Fibroblast of skin of right biceps (primary cell): ENCODE results near the gene TALDO1.
"Not testable (repeated sequence)": the region's sequence is repeated elsewhere in the genome, so short reads cannot be mapped to it uniquely, and the experiment has no call there.

Experiments
- DNase-seq: peaks from one replicate; pipeline ENCODE4 v3.0.0-alpha.2; 2013

The TALDO1 gene

DNA sequence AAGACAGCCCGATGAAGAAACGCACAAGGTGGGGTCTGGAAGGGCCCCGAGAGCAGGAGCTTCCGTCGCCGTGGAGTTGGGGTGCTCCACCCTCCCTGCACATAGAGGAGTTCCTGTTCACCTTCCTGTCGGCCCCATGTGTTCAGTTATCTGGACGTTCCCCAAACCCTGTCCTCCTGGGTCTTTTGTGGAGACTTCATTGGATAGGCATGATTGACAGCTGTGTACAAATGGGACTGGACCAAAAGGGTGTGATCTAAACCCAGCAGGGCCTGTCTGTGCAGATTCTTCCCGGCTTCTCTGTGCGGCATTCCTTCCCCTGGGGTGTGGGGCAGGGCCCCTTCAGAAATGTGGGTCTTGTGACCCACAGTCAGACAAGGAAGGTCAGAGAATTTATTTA, 9.4 kb upstream of the TALDO1 start:
- not testable (repeated sequence) for DNase-seq

DNA sequence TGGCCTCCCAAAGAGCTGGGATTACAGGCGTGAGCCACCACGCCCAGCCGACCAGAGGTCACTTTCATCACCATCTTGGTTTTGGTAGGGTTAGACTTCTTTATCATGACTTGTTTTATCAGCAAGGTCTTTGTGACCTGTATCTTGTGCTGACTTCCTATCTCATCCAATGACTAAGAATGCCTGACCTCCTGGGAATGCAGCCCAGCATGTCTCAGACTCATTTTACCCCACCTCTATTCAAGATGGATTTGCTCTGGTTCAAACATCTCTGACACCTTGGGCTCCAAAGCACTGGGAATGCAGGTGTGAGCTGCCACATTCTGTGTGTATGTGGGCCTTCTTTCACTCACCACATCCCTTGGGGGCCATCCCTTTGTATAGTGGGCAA, 5.1 kb upstream of the TALDO1 start:
- no peak for DNase-seq

DNA sequence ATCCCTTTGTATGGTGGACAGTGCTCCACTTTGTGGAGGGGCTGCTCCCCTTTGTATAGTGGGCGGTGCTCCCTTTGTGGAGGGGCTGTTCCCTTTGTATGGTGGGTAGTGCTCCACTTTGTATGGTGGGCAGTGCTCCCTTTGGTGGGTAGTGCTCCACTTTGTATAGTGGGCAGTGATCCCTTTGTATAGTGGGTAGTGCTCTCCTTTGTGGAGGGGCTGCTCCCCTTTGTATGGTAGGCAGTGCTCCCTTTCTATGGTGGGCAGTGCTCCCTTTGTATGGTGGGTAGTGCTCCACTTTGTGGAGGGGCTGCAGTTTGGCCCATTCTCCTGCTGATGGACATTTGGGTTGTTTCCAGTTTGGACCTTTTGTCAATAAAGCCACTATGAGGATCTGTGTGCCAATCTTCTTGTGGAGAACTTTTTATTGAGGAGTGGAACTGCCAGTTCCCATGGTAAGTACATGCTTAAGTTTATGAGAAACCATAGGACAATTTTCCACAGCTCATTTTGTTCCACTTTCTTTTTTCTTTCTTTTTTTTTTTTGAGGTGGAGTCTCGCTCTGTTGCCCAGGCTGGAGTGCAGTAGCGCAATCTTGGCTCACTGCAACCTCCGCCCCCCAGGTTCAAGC, 4.6 kb upstream of the TALDO1 start:
- DNase-seq: no peak

DNA sequence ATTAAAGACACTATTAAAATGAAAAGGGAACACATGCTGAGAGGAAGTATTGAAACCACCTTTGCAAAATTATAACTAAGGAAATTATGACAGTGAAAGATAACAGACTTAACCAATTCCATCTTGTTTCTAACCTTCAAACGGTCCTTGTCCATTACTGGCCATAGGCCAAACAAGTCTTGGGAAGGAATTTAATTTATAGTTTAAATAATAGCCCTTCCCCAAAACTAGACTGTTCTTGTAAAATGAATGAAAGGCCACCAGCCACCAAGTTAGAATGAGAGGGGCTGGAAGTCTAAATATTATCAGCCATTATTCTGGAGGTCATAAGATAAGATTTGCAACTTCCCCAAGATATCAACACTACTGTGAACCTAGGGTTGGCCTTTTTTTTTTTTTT, 1.8 kb upstream of the TALDO1 start:
- DNase-seq: no peak

DNA sequence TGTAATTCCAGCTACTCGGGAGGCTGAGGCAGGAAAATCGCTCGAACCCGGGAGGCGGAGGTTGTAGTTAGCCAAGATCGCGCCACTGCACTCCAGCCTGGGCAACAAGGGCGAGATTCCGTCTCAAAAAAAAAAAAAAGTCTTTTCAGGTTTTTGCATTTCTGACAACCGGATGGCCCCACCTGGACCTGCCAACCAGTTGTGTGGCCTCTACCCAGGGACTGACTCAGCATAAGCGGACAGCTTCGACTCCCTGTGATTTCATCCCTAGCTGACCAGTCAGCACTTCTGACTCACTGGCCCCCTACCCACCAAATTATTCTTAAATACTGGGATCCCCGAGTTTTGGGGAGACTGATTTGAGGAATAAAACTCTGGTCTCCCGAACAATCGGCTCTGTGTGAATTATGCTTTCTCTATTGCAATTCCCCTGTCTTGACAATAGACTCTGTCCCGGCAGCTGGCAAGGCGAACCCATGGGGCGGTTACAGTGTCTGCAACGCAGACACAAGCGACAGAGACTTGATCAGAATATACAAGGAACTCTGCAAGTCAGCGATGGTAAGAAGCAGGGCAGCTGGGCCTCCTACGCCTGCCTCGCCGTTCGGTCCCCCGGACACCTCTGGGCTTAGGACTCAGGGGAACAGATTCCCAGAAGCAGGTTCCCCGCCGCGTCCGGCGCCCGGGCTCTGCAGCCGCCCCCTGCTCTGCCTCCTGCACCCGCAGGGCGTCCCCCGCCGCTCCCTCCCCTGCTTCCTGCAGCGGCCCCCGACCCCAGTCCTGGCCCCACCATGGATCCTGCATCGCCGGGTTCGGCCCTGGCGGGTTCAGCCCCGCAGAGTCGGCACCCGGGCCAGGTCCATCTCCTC, 741 bp upstream of the TALDO1 start:
- DNase-seq: no peak

DNA sequence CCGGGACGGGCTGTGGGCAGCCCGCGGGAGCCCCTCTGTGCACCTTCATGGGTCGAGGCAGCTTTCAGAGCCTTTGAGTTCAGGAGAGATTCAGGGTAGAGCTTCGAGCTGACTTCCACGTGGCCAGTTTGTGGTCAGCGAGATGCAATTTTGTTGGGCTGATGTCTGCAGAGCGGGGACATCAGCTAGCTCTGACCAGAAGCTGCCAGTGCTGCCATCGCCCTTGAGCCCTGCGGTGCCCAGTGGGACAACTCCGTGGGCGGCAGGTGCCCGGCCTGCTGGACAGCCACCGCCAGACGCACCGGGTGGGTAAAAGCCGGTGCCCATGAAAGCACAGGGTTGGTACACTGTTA, 719 bp downstream of the TALDO1 start:
- DNase-seq: no peak

DNA sequence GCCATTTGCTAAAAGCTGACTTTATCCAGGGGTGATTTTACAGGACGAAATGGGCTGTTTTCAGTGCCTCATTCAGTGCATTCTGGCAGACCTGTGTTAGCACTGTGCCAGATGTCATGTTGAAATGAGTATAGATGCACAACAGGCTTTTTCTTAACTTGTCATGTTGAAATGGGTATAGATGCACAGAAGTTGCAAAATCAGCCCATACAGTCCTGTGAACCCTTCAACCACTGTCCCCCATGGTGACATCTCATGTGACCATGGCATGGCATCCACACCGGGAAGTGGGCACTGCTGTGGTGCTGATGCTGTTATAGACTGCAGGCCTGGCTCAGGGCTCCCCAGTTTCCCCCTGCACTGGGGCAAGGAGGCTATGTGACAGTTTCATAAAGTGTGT, 2.5 kb downstream of the TALDO1 start:
- DNase-seq: no peak

DNA sequence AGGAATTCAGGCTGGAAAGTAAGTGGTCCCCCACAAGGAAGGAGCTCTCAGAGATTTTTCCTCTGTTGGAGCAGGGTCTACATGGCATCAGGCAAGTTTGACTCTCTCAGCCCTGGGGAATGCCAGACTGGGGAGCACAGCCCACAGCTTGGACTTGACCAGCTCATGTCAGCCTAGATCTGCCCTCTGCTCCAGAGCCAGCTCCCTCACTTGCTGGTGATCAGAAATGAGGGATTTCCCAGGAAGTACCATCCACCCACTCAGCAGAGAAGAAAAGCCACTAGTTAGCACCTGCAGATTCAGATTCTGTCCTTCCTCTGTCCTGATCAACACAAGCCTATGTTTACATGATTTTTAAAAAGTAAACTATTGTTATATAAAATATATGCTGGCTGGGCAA, 13.0 kb downstream of the TALDO1 start:
- no peak for DNase-seq

DNA sequence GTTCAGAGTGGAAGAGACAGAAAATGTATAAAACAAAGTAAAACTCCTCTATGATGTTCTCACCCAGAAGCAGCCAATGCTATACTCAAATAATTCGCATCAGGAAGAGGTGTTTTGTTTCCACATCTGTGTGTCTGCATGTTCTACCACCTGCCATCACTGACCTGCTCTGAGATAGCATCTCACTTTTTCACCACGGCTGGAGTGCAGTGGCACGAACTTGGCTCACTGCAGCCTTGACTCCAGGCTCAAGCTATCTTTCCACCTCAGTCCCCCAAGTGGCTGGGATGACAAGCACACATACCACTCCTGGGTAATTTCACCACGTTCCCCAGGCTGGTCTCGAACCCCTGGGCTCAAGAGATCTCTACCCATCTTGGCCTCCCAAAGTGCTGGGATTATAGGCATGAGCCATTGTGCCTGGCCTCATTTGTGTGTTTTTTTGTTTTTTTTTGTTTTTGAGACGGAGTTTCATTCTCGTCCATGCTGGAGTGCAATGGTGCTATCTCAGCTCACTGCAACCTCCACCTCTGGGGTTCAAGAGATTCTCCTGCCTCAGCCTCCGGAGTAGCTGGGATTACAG, 14.4 kb downstream of the TALDO1 start:
- DNase-seq: no peak

DNA sequence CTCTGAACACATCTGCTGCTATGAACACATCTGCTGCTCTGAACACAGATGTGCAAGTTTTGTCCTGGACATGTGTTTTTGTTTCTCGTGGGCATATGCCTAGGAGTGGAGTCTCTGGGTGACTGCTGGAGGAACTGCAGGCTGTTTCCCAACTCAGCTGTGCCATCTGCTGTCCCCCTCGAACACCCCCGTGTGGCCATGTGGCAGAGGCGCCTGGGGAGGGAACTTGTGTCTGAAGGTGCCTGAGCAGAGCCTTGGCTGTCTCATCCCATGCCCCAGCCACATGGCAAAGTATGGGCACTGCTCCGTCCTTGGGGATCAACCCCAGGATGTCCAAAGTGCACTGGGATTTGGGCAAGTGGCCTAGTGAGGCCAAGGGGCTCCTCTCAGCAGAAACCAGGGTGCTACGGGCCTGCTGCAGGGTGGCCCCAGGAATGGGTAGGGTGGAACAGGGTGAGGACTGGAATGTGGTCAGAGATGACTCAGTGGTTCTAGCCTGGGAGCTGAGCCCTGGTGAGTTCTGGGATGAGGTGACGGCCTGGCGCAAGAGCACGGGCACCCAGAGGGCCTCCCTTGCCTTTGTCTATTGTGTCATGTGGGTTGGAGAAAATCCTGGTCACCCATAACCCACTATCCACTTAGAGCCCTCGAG, 15.3 kb downstream of the TALDO1 start:
- DNase-seq: peak; percentile 45

DNA sequence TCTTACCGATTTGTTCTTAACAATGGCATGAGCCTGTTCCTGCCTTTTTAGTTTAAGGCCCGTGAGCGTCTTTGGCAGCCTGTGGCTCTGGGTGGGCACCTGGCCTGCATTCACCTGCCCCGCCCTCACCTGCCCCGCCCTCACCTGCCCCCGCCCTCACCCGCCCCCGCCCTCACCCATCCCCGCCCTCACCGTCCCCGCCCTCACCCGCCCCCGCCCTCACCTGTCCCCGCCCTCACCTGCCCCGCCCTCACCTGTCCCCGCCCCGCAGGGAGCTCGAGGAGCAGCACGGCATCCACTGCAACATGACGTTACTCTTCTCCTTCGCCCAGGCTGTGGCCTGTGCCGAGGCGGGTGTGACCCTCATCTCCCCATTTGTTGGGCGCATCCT, 15.8 kb downstream of the TALDO1 start:
- DNase-seq: no peak

DNA sequence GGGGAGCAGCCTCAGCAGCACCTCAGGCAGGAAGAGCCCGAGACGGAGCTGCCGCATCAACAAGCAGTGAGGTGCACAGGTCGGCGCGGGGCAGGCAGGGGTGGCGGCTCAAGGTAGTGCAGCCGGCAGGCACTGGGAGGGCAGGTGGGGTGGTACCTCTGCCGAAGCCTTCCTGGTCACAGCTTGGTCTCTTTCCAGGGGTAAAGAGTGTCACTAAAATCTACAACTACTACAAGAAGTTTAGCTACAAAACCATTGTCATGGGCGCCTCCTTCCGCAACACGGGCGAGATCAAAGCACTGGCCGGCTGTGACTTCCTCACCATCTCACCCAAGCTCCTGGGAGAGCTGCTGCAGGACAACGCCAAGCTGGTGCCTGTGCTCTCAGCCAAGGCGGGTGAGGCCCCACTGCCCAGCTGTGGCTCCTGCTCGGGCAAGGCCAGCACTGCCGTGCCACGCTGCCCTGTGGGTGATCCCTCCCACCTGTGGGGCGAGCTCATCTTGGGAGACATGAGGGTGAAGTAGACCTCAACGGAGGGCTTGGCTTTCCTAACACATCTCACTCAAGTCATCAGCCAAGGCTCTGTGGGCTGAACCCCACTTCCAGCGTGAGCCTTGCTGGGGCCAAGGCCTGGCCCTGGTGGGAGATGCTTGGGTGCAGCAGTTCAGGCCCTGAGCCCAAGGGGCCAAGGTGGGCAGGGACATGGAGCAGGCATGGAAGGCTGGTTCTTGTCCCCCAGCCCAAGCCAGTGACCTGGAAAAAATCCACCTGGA, 16.5 kb downstream of the TALDO1 start:
- DNase-seq: no peak

DNA sequence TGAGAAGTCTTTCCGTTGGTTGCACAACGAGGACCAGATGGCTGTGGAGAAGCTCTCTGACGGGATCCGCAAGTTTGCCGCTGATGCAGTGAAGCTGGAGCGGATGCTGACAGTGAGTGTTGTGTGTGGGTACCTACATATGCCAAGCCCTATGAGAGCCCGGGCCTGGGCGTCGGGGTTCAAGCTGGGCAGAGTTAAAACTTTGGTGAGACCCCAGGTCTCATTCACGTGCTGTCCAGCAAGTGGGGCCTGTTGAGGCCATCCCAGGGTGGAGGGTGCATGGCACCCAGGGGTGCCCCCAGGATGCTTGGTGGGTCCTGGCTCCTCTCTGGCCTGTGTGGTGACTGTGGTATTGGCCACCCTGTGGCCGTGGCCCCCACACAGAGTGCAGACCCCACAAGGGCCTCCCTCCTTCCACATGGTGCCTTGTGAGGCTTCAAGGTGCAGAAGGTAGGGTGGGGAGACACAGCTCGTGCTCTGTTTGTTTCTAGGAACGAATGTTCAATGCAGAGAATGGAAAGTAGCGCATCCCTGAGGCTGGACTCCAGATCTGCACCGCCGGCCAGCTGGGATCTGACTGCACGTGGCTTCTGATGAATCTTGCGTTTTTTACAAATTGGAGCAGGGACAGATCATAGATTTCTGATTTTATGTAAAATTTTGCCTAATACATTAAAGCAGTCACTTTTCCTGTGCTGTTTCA, 17.2 kb downstream of the TALDO1 start:
- no peak for DNase-seq

DNA sequence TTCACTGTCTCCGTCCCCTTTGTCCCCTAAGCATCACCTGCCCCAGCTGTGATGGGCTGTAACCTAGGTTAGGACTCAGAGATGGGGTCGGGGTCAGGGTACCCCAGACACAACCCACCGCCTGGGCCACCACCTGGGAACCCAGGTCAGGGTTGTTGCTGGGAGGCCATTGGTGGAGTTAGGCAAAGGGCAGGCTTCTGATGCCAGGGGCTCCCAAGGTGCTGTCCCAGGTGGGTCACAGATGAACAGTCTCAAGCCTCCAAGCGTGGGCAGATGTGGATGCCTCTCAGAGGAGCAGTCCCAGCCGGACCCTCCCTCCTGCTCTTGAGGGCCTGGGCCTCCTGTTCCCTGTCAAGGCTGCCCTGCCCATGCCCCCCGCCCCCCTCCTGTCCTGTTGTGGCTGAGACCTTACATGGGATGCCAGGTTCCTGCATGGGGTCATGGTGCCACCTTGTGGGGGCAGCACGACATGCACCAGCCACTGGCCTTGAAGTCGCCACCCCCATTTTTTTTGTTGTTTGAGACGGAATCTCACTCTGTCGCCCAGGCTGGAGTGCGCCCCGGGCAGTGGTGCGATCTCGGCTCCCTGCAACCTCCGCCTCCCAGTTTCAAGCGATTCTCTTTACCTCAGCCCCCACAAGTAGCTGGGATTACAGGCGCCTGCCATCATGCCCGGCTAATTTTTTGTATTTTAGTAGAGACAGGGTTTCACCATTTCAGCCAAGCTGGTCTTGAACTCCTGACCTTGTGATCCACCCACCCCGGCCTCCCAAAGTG, 17.9 kb downstream of the TALDO1 start:
- DNase-seq: peak; percentile 50

DNA sequence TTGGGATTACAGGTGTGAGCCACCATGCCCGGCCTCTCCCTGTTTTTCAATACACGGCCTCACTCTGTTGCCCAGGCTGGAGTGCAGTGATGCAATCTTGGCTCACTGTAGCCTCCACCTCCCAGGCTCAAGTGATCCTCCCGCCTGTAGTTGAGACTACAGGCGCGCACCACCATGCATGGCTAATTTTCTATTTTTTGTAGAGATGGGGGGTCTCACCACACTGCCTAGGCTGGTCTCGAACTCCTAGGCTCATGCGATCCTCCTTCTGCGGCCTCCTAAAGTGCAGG, 18.5 kb downstream of the TALDO1 start:
- no peak for DNase-seq

DNA sequence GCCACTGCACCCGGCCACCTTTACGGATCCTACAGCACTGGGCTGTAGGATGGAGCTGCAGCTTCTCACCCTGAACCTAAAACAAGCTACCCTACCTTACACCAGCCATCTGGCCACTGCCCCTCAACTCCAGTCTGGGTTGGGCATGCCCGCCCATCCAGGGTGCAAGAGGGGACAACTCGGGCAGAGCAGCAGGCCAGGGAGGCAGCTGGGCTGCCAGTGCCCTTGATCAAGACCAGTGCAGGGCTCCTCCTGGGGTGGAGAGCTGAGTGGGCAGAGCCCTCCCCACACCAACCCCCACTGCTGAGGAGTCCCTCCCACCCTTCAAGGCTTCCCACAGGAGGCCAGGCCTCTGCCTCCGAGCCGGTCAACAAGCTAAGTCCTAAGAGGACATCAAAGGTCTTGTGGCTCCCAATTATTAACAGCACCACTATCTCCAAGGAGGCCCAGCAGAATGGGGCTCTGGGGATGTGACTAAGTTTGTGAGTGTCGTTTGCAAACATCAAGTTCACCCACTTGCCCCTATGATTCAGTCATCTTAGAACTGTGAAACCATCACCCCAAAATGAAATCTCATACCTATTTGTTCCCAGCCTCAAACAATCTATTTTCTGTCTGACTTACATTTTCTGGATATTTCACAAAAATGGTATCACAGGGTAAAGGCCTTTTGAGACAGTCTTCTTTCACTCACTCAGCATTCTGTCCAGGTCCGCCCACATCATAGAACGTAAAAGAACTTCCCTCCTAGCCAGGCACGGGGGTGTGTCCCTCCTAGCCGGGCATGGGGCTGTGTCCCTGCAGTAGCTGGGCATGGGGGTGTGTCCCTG, 19.1 kb downstream of the TALDO1 start:
- DNase-seq: no peak

DNA sequence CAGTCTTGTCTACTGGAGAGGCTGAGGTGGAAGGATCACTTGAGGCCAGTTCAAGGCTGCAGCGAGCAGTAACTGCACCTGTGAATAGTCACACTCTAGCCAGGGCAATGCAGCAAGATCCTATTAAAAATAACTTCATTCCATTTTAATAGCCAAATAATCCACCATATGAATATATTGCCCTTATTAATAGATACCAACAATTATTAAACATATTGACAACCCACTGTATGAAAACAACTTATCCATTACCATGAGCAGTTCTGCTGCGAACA, 19.6 kb downstream of the TALDO1 start:
- DNase-seq: no peak

DNA sequence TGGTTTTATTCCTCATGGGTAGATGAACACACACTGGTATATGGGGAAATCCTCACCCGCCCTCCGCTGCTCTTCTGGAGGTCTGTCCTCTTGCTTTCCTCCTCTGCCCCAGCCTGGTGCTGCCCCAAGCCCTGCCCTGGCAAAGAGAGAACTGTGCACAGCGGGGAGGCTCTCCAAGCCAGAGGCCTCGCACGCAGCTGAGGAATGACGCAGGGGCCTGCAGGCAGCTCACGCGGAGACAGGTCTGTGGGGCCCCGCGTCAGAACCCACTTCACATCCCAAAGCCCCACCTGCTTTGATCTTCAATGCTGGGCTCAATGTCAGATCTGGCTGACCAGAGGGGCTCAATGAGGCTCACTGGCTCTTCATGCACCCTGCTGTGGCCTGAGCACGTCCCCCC, 20.0 kb downstream of the TALDO1 start:
- no peak for DNase-seq

DNA sequence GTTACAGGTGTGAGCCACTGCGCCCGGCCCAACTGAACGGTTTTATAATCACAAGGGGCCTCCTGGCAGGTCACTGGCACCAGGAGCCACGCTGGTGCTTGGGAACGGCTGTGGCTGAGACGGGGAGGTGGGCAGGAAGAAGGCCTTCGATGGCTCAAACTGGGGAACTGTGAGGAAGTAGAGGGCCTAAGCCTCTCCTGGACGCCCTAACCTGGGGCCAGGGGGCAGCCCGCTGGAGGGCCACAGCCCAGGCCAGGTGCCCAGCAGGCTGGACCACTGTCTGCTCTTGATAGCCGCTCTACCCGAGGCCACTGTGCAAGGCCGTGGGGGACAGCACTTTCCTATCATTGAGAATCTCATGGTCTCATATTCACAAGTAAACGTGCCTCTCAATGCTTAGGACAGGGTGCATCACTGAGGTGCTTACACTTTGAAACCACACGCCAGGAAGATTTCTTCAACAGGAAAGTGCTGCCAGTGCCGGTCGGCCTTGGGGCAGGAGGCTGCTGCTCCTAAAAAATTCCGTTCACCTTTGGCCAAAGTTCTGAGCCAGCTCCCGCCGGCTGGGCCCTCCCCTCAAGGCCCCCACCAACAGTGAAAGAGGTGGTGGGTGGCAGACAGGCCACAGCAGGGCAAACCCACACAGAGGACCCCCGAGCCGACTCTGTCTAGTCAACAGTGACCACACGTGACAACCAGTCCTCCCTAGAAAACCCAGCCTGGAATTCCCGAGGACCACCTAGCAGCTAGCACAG, 22.8 kb downstream of the TALDO1 start:
- DNase-seq: no peak
